T-helper 22 cell (primary cell): ENCODE data around the gene SEBOX.

Experiments
- DNase-seq: peaks from one replicate; pipeline ENCODE4 v3.0.0-alpha.2; 2020; ENCODE audit warnings: low read depth

Gene SEBOX

GRCh38 chr17:28364665-28365363 is at the start of gene SEBOX:
Gene SEBOX (minus strand): TSS chr17:28365199. CDS start chr17:28365151, 48 bp downstream.
- DNase-seq = no peak

- DNase-seq = no peak
Measured at GRCh38 chr17:28413804-28414203, 48.8 kb upstream of the SEBOX start.

GRCh38 chr17:28412099-28412498 is 47.1 kb upstream of the SEBOX start:
- DNase-seq = no peak

- DNase-seq = no peak
Measured at GRCh38 chr17:28407974-28408306, 42.9 kb upstream of the SEBOX start.

- no peak for DNase-seq
Measured at GRCh38 chr17:28407130-28407973, 42.4 kb upstream of the SEBOX start.

GRCh38 chr17:28406473-28406814 is 41.4 kb upstream of the SEBOX start:
- DNase-seq = no peak

- no peak for DNase-seq
Measured at GRCh38 chr17:28405632-28406472, 40.9 kb upstream of the SEBOX start, which contains the start of gene SLC46A1. Gene SLC46A1 (minus strand): TSS chr17:28406212. CDS start chr17:28406114, 98 bp downstream.

- DNase-seq = no peak
Measured at GRCh38 chr17:28404812-28405570, 40.0 kb upstream of the SEBOX start.

GRCh38 chr17:28404461-28404811 is 39.4 kb upstream of the SEBOX start:
- DNase-seq = no peak

- no peak for DNase-seq
Measured at GRCh38 chr17:28404007-28404406, 39.0 kb upstream of the SEBOX start.

GRCh38 chr17:28402844-28403243 is 37.8 kb upstream of the SEBOX start:
- no peak for DNase-seq

- DNase-seq = no peak
Measured at GRCh38 chr17:28402224-28402630, 37.2 kb upstream of the SEBOX start.

GRCh38 chr17:28399808-28400207 is 34.8 kb upstream of the SEBOX start:
- DNase-seq = no peak

- no peak for DNase-seq
Measured at GRCh38 chr17:28398280-28398981, 33.4 kb upstream of the SEBOX start.

GRCh38 chr17:28397687-28398279 is 32.8 kb upstream of the SEBOX start:
- DNase-seq = no peak

- no peak for DNase-seq
Measured at GRCh38 chr17:28397275-28397674, 32.3 kb upstream of the SEBOX start.

GRCh38 chr17:28396635-28397239 is 31.7 kb upstream of the SEBOX start:
- no peak for DNase-seq

GRCh38 chr17:28395968-28396367 is 31.0 kb upstream of the SEBOX start:
- DNase-seq = no peak

- no peak for DNase-seq
Measured at GRCh38 chr17:28395426-28395825, 30.4 kb upstream of the SEBOX start.

GRCh38 chr17:28394337-28395116 is 29.5 kb upstream of the SEBOX start:
- no peak for DNase-seq
